ENCODE data around the gene ST3GAL6. TPM values are rescaled to one million over a fixed set of nuclear protein-coding genes. Genes with fewer than 3 reads are reported as not detected.

ST3GAL6 gene
- total and polyA plus RNA-seq, 2 of the 13 experiments (the other 11 are each of a cell fraction or from before 2014, with no cell fraction given): 17.5 to 23.2 TPM

- TF ChIP-seq, protein P1, sequence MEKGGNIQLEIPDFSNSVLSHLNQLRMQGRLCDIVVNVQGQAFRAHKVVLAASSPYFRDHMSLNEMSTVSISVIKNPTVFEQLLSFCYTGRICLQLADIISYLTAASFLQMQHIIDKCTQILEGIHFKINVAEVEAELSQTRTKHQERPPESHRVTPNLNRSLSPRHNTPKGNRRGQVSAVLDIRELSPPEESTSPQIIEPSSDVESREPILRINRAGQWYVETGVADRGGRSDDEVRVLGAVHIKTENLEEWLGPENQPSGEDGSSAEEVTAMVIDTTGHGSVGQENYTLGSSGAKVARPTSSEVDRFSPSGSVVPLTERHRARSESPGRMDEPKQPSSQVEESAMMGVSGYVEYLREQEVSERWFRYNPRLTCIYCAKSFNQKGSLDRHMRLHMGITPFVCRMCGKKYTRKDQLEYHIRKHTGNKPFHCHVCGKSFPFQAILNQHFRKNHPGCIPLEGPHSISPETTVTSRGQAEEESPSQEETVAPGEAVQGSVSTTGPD (CRISPR knock-in tag; IDR thresholded peaks at IDR 0.05): no peak
- no peak for TF ChIP-seq ARID2 (CRISPR knock-in tag; IDR thresholded peaks at IDR 0.05; ENCODE audit: borderline replicate concordance)
- TF ChIP-seq PRMT3 (CRISPR knock-in tag; IDR thresholded peaks at IDR 0.05; ENCODE audit: borderline replicate concordance, low read depth): no peak
- no peak for TF ChIP-seq GATAD1 (CRISPR knock-in tag; IDR thresholded peaks at IDR 0.05)
- TF ChIP-seq KDM2A (CRISPR knock-in tag; IDR thresholded peaks at IDR 0.05; ENCODE audit: borderline replicate concordance, low read depth): peak; percentile 42; the same call in 1 of the 2 replicates
- TF ChIP-seq ELF3 (CRISPR knock-in tag; IDR thresholded peaks at IDR 0.05): no peak
- no peak; the same call in 1 of the 2 replicates for TF ChIP-seq ETV5 (CRISPR knock-in tag; IDR thresholded peaks at IDR 0.05; ENCODE audit: borderline replicate concordance)
- TF ChIP-seq MZF1 (CRISPR knock-in tag; IDR thresholded peaks at IDR 0.05; ENCODE audit: borderline replicate concordance): no peak
- TF ChIP-seq ZNF784 (CRISPR knock-in tag; IDR thresholded peaks at IDR 0.05; ENCODE audit: borderline replicate concordance): 0 out of 2 replicates have a peak, but pooled peaks have one; percentile 28
- TF ChIP-seq ASH2L (IDR thresholded peaks at IDR 0.05; ENCODE audit: insufficient read length, low read depth, low read length): no peak
- TF ChIP-seq CSRNP1 (CRISPR knock-in tag; IDR thresholded peaks at IDR 0.05): no peak; the same call in 1 of the 2 replicates
- TF ChIP-seq ZBTB1 (CRISPR knock-in tag; IDR thresholded peaks at IDR 0.05; ENCODE audit: borderline replicate concordance): no peak
- no peak for TF ChIP-seq IRF2 (CRISPR knock-in tag; IDR thresholded peaks at IDR 0.05)
- TF ChIP-seq KDM1A (CRISPR knock-in tag; IDR thresholded peaks at IDR 0.05): no peak
- no peak for TF ChIP-seq ZNF672 (CRISPR knock-in tag; IDR thresholded peaks at IDR 0.05)
- TF ChIP-seq ZNF124 (CRISPR knock-in tag; IDR thresholded peaks at IDR 0.05): no peak
- TF ChIP-seq FOXK1 (CRISPR knock-in tag; IDR thresholded peaks at IDR 0.05; ENCODE audit: borderline replicate concordance, low read depth): peak; percentile 77; the same call in 1 of the 2 replicates
- no peak for TF ChIP-seq MXD4 (CRISPR knock-in tag; IDR thresholded peaks at IDR 0.05)
- no peak for TF ChIP-seq REXO4 (CRISPR knock-in tag; IDR thresholded peaks at IDR 0.05; ENCODE audit: borderline replicate concordance)
- TF ChIP-seq ZFP91 (CRISPR knock-in tag; IDR thresholded peaks at IDR 0.05; ENCODE audit: borderline replicate concordance): peak; percentile 83
- TF ChIP-seq ZNF512 (CRISPR knock-in tag; IDR thresholded peaks at IDR 0.05): no peak
- no peak for TF ChIP-seq ZFP41 (CRISPR knock-in tag; IDR thresholded peaks at IDR 0.05; ENCODE audit: borderline replicate concordance)
Observed at GRCh38 chr3:98732286-98733052, 30.7 kb upstream of the ST3GAL6 start (continued).
